Stimulated activated CD4-positive, alpha-beta T cell treated with anti-CD3 and anti-CD28 coated beads, TNF-alpha, amount 100 ng/mL, for 24 hours (primary cell): Measurements from ENCODE around the gene NKAIN1.
"Not testable (repeated sequence)": the region's sequence is repeated elsewhere in the genome, so short reads cannot be mapped to it uniquely, and the experiment has no call there.

ENCODE experiments used
- DNase-seq, 3 experiments: peaks; one replicate each; pipeline ENCODE4 v3.0.0-alpha.2; 2020; ENCODE audit warnings: low read depth in 3 of 3

Gene NKAIN1

GRCh38 chr1:31196685-31197084 is 43.0 kb downstream of the NKAIN1 start:
- DNase-seq: no peak

- DNase-seq: not testable (repeated sequence)
Measured at GRCh38 chr1:31195267-31195666, 44.4 kb downstream of the NKAIN1 start.

GRCh38 chr1:31193729-31194128 is 46.0 kb downstream of the NKAIN1 start:
- DNase-seq: no peak

DNA sequence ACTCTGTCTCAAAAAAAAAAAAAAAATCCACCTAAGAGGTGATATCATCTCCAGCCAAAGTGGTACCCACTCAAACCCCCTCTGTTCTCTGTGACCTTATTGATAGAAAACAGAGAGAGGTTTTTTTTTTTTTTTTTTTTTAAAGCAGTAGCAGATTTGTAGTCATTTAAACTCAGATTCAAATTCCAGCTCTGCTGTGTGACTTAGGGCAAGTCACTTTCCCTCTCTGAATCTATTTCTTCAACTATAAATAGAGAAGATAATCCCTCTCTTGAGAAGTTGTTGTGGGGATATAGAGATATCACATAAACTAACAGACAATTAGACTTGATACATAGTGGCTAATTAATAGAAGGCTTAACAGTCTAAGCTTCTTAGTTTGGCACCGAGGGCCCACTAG is 48.4 kb downstream of the NKAIN1 start:
- DNase-seq: no peak

GRCh38 chr1:31189696-31190674 is 49.7 kb downstream of the NKAIN1 start:
- DNase-seq: no peak

GRCh38 chr1:31183927-31184554 is 55.6 kb downstream of the NKAIN1 start:
- DNase-seq: peak in 2 of 3 experiments; percentile 1 to 28

DNA sequence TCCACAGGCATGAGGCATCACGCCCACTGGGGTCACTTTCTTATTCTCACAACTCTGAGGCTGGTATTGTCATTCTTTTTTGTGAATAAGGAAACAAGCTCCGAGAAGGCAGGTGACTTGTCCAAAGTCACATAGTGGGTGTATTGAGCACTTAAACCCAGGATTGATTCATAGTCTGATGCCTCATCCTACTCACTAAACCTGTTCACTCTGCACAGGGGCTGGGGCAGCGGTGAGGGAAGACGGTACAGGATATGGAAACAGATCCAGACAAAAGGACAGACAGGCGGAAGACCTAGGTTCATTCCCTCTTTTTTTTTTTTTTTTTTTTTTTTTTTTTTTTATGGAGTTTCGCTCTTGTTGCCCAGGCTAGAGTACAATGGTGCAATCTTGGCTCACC is 56.6 kb downstream of the NKAIN1 start:
- no peak for DNase-seq

DNA sequence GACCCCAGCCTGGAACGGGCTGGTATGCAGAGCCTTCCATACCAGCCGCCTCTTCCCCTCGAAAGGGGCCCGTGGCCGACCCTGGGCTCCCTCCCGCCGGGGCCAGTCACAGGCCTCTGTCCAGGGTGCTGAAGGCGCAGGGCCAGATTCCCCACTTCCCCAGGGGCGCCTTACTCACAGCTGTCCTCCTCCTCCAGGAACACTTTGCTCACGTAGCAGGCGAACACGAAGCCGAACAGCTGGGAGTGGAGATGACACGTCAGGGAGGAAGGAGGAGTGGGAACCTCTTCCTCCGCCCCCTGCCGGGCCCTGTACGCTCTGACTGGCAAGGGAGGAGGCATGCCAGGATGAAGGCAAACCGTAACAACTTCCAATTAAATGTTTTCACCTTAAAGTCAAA is 57.3 kb downstream of the NKAIN1 start:
- peak; percentile 6 to 53 (median 9) for DNase-seq

DNA sequence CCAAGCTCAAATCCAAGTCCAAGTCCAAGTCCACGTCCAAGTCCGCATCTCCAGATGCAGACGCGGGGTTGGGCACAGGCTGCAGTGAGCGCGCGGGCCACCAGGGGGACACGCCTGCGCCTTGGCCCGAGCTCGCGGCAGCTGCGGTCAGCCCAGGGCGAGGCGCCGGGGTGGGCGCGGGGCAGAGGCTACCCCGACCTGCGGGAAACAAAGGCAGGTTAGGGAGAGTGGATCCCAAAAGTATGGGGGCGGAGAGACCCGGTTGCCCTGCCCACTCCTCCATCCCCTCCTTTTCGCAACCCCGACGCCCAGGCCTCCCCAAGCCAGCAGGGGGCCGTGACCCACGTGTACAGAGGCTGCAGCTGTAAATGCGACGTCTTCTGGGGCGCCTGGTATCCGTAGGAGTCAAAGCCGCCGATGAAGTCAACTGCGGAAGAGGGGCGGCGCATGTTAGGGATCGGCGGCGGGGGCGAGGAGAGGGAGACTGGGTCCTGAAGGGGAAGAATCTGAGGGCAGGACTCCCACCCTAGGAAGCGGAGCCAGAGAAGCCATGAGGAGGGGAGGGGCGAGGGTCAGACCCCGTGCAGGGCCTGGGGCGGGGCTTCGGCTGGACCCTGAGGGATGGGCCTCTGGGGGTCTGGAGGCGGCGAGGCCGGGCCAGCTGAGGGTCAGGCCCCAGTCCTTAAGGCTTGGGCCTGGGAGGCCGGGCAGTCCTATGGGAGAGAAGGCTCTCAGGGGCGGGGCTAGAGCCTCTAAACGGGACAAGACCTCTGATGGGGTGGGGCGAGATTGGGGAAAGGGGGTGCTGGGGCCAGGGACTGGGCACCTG is 58.0 kb downstream of the NKAIN1 start:
- DNase-seq: peak in 2 of 3 experiments; percentile 1 to 54

DNA sequence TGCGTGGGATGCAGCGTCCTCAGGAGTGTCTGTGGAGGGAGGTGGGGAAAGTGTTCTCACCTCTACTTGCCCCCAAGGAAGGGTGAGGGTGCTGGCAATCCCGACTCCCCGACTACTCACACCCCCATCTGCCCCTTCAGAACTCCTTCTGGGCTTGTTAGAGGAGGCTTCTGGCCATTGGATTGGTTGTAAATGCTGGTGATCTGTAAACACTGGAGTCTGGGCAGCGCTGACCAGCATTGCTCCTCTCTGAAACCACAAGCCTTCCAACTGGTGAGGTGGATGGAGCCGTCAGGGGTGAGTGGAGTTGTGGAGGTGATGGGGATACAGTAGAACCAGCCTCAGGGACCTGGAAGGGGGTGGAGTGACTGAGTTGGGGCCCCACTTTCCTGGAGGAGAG is 59.3 kb downstream of the NKAIN1 start:
- no peak for DNase-seq

GRCh38 chr1:31176291-31176690 is 63.4 kb downstream of the NKAIN1 start:
- DNase-seq: not testable (repeated sequence)

DNA sequence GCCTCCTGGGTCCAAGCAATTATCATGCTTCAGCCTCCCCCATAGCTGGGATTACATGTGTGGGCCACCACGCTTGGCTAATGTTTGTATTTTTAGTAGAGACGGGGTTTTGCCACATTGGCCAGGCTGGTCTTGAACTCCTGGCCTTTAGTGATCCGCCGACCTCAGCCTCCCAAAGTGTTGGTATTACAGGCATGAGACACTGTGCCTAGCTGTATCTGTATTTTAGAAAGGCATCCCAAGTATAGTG is 69.3 kb downstream of the NKAIN1 start:
- DNase-seq: no peak

DNA sequence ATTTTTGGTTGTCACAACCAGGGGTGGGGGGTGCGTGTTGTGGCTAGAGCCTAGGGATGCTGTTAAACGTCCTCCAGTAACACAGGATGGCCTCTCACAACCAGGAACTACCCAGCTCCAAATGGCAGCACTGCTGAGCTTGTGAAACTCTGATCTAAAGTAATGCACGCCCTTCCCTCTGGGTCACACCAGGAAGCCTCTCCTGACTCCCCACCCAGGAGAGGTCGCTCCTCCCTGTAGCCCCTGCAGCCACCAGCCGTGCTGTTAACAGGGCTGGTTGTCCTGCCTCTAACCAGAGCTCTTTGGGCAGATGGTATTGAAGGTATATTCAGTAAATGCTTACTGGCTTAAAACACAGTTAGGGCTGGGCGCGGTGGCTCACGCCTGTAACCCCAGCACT is 73.2 kb downstream of the NKAIN1 start:
- no peak for DNase-seq

DNA sequence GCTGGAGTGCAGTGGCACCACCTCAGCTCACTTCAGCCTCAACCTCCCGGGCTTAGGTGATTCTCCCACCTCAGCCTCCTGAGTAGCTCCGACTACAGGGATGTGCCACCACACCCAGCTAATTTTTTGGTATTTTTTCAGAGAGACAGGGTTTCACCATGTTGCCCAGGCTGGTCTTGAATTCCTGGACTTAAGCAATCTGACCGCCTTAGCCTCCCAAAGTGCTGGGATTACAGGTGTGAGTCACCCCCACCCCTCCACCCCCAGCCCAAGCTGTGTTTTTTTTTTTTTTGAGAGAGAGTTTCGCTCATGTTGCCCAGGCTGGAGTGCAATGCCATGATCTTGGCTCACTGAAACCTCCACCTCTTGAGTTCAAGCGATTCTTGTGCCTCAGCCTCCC is 75.4 kb downstream of the NKAIN1 start:
- no peak for DNase-seq

DNA sequence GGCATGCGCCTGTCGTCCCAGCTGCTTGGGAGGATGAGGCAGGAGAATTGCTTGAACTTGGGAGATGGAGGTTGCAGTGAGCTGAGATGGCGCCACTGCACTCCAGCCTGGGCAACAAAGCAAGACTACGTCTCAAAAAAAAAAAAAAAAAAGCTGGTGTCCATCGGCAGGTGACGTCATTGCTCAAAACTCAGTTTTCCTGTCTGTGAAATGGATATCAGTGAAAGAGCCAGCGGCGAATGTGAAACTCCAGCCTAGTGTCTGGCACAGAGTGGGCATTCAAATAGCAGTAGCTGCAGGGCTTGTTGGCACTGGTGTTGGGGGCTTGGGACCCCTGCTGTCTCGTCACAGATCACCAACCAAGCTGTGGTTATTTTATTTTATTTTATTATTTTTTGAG is 75.8 kb downstream of the NKAIN1 start:
- DNase-seq: no peak

GRCh38 chr1:31161571-31161970 is 78.1 kb downstream of the NKAIN1 start:
- no peak for DNase-seq

- no peak for DNase-seq
Measured at GRCh38 chr1:31159869-31160611, 79.6 kb downstream of the NKAIN1 start.

DNA sequence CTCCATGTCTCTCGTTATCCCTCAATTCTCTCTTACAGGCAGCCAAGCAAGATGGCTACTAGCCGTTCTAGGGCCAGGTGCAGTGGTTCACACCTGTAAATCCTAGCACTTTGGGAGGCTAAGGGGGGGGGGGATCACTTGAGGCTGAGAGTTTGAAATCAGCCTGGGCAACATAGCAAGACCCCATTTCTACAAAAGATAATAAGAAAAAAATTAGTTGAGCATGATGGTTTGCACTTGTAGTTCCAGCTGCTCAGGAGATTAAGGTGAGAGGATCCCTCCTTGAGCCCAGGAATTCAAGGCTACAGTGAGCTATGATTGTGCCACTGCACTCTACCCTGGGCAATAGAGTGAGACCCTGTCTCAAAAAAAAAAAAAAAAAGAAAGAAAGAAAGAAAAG is 80.4 kb downstream of the NKAIN1 start:
- DNase-seq: no peak

DNA sequence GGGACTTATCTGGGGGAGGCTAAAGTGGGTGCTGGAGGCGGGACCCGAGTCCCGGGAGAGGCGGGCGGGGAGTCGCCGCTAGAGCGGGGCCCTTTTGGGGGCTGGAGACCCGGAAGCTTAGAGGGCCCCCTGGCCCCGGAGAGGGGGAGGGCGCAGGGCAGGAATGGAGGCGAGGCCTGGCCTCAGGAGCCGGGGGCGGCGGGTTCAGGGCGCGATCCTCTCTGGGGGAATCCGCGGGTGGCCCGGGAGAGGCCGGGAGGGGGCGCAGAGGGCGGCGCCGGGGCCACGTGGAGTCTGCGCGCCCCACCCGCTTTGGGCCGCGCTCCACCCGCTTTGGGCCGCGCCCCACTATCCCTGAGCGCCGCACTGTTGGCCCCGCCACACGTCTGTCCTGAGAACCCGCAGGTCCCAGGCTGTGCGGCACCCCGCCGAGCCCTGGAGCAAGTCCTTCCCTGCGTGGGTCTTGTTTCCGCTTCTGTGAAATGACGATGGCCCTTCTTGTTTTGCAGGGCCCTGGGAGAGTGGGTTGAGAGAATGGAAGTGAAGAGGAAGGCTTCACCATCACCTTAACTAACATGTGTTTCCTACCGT is 84.4 kb downstream of the NKAIN1 start:
- peak; percentile 29 to 75 (median 44) for DNase-seq

DNA sequence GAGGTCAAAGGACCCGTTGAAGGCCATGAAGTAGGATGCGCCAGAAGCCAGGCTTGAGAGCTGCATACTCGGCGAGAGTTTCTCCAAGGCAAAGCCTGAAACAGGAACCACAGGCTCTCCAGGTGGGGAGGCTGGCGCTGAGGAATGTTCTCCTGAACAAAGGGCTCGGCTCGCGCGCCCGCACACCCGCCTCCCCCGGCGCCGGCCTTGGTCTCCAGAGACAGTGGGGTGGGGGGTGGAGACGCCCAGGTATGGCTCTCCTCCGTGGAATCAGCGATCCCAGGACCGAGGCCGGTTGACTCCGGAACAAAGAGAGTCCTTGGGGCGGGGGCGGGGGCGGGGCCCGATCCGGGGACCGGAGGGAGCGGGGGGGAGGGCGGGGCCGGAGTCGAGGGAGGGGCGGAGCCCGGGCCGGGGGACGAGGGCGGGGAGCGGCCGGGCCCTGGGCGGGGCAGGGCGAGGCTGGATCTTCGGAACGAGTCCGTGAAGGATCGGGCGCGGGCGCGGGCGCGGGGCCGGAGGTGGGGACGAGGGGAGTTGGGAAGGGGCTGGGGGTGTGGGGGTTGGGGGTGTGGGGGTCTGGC is 85.0 kb downstream of the NKAIN1 start:
- peak; percentile 42 to 78 (median 56) for DNase-seq
